SK-N-SH treated with all-trans-retinoic acid at 6 μM for 48 hours (cell line): ENCODE results near the gene NUDT2.
"Not testable (repeated sequence)": the region's sequence is repeated elsewhere in the genome, so short reads cannot be mapped to it uniquely, and the experiment has no call there.

Source experiments
- ATAC-seq: fragments of 200-7000 bp; cut with Tn5 transposase; 3 replicates; pipeline ENCODE4 v1.9.1; 2020; ENCODE audit warnings: mild to moderate bottlenecking, moderate library complexity
- ARNTL ChIP-seq: fragments of 450-650 bp; formaldehyde crosslinking; IDR thresholded peaks from 2 replicates; pipeline ENCODE4 v1.5.0; 2020; ENCODE audit warnings: low read depth, mild to moderate bottlenecking, moderate library complexity, borderline replicate concordance
- BACH2 ChIP-seq: fragments of 250-450 bp; sonication (Bioruptor Pico); IDR thresholded peaks from 2 replicates; pipeline ENCODE4 v1.9.0; 2021; ENCODE audit warnings: mild to moderate bottlenecking, borderline replicate concordance
- CREB5 ChIP-seq: fragments of 250-450 bp; sonication (Bioruptor Pico); IDR thresholded peaks from 2 replicates; pipeline ENCODE4 v1.5.1; 2020; ENCODE audit warnings: low read depth, mild to moderate bottlenecking, moderate library complexity
- CSRNP3 ChIP-seq: fragments of 250-450 bp; sonication (Bioruptor Pico); IDR thresholded peaks from 2 replicates; pipeline ENCODE4 v1.5.1; 2021; ENCODE audit warnings: mild to moderate bottlenecking, moderate library complexity
- ESRRG ChIP-seq: fragments of 250-450 bp; sonication (Bioruptor Pico); IDR thresholded peaks from 2 replicates; pipeline ENCODE4 v1.6.1; 2021; ENCODE audit warnings: mild to moderate bottlenecking
- GLIS3 ChIP-seq: fragments of 250-450 bp; sonication (Bioruptor Pico); IDR thresholded peaks from 2 replicates; pipeline ENCODE4 v1.5.0; 2020; ENCODE audit warnings: mild to moderate bottlenecking, moderate library complexity
- ISL1 ChIP-seq: fragments of 250-450 bp; sonication (Bioruptor Pico); IDR thresholded peaks from 2 replicates; pipeline ENCODE4 v2.1.2; 2022; ENCODE audit warnings: mild to moderate bottlenecking, moderate library complexity
- OSR1 ChIP-seq: fragments of 250-450 bp; sonication (Bioruptor Pico); IDR thresholded peaks from 2 replicates; pipeline ENCODE4 v1.8.0; 2022; ENCODE audit warnings: moderate library complexity, mild to moderate bottlenecking, inconsistent platforms
- POU6F1 ChIP-seq: fragments of 250-450 bp; sonication (Bioruptor Pico); IDR thresholded peaks from 2 replicates; pipeline ENCODE4 v1.8.0; 2021; ENCODE audit warnings: low read depth, mild to moderate bottlenecking, moderate library complexity, borderline replicate concordance
- PPARA ChIP-seq: fragments of 250-450 bp; sonication (Bioruptor Pico); IDR thresholded peaks from 2 replicates; pipeline ENCODE4 v1.5.0; 2020; ENCODE audit warnings: mild to moderate bottlenecking, borderline replicate concordance
- RARB ChIP-seq: fragments of 250-450 bp; sonication (Bioruptor Pico); IDR thresholded peaks from 2 replicates; pipeline ENCODE4 v1.8.0; 2021; ENCODE audit warnings: mild to moderate bottlenecking, moderate library complexity
- SNAI2 ChIP-seq: fragments of 250-450 bp; sonication (Bioruptor Pico); IDR thresholded peaks from 2 replicates; pipeline ENCODE4 v1.5.0; 2020; ENCODE audit warnings: mild to moderate bottlenecking, moderate library complexity
- TCF4 ChIP-seq: fragments of 250-450 bp; sonication (Bioruptor Pico); IDR thresholded peaks from 2 replicates; pipeline ENCODE4 v1.8.0; 2021; ENCODE audit warnings: mild to moderate bottlenecking, moderate library complexity, borderline replicate concordance
- TOX ChIP-seq: fragments of 250-450 bp; sonication (Bioruptor Pico); IDR thresholded peaks from 2 replicates; pipeline ENCODE4 v1.8.0; 2021; ENCODE audit warnings: mild to moderate bottlenecking, moderate library complexity, borderline replicate concordance
- TSHZ2 ChIP-seq: fragments of 250-450 bp; sonication (Bioruptor Pico); IDR thresholded peaks from 2 replicates; pipeline ENCODE4 v1.5.0; 2020; ENCODE audit warnings: mild to moderate bottlenecking, moderate library complexity
- ZC3H10 ChIP-seq: fragments of 250-450 bp; sonication (Bioruptor Pico); IDR thresholded peaks from 2 replicates; pipeline ENCODE4 v1.5.1; 2021; ENCODE audit warnings: mild to moderate bottlenecking, moderate library complexity
- ZFP3 ChIP-seq: fragments of 250-450 bp; sonication (Bioruptor Pico); IDR thresholded peaks from 2 replicates; pipeline ENCODE4 v1.5.0; 2020; ENCODE audit warnings: mild to moderate bottlenecking, moderate library complexity
- ZFP30 ChIP-seq: fragments of 450-650 bp; formaldehyde crosslinking; IDR thresholded peaks from 2 replicates; pipeline ENCODE4 v1.5.0; 2022; ENCODE audit warnings: mild to moderate bottlenecking, moderate library complexity
- ZNF70 ChIP-seq: fragments of 450-650 bp; formaldehyde crosslinking; IDR thresholded peaks from 2 replicates; pipeline ENCODE4 v1.5.0; 2020; ENCODE audit warnings: mild to moderate bottlenecking, moderate library complexity
- ZNF8 ChIP-seq: fragments of 450-650 bp; formaldehyde crosslinking; IDR thresholded peaks from 2 replicates; pipeline ENCODE4 v1.5.0; 2020; ENCODE audit warnings: mild to moderate bottlenecking, moderate library complexity

The NUDT2 gene

GRCh38 chr9:34365282-34365681 is 35.9 kb downstream of the NUDT2 start:
- ATAC-seq: no peak
- TF ChIP-seq BACH2 (CRISPR knock-in tag): no peak
- TF ChIP-seq TOX (CRISPR knock-in tag): no peak
- TF ChIP-seq CSRNP3 (CRISPR knock-in tag): no peak
- no peak for TF ChIP-seq SNAI2 (CRISPR knock-in tag)
- no peak for TF ChIP-seq ZNF70
- TF ChIP-seq ISL1 (CRISPR knock-in tag): no peak
- no peak for TF ChIP-seq CREB5
- TF ChIP-seq, all 23 proteins: peak for 0

GRCh38 chr9:34366365-34366764 is 37.0 kb downstream of the NUDT2 start:
- TF ChIP-seq POU6F1 (CRISPR knock-in tag) (no peak), OSR1 (CRISPR knock-in tag) (no peak), ISL1 (CRISPR knock-in tag) (no peak), ZNF8 (CRISPR knock-in tag) (no peak), CSRNP3 (CRISPR knock-in tag) (no peak), TCF4 (CRISPR knock-in tag) (no peak), RARB (CRISPR knock-in tag) (no peak), GLIS3 (CRISPR knock-in tag) (no peak), ESRRG (CRISPR knock-in tag) (no peak)
- no peak for ATAC-seq

- ATAC-seq: not testable (repeated sequence)
Measured at GRCh38 chr9:34367751-34368410, 38.5 kb downstream of the NUDT2 start.

- ATAC-seq: not testable (repeated sequence)
Measured at GRCh38 chr9:34368796-34369195, 39.4 kb downstream of the NUDT2 start.

GRCh38 chr9:34369636-34370035 is 40.3 kb downstream of the NUDT2 start:
- TF ChIP-seq ZC3H10 (no peak), PPARA (CRISPR knock-in tag) (no peak), GLIS3 (CRISPR knock-in tag) (no peak), CREB5 (no peak), ARNTL (no peak), ZFP3 (no peak)
- no peak for ATAC-seq

- TF ChIP-seq ZFP3 (no peak), TSHZ2 (CRISPR knock-in tag) (no peak), GLIS3 (CRISPR knock-in tag) (no peak), RARB (CRISPR knock-in tag) (no peak), TOX (CRISPR knock-in tag) (no peak), ESRRG (CRISPR knock-in tag) (no peak), CSRNP3 (CRISPR knock-in tag) (no peak), ZFP30 (CRISPR knock-in tag) (no peak)
- ATAC-seq: no peak
Measured at GRCh38 chr9:34370335-34370969, 41.1 kb downstream of the NUDT2 start.
